Mesendoderm (in vitro differentiated cells): ENCODE data around the gene SDR42E2.
A peak's percentile ranks its signal among the peaks of the same experiment; 100 is the strongest.

Experiments used
- DNase-seq: peaks from one replicate; pipeline ENCODE4 v3.0.0; 2013
- H2AK5ac ChIP-seq: 2 replicates; pipeline ENCODE4 v1.6.1; 2013; ENCODE audit warnings: low read length, inconsistent platforms
- H2BK120ac ChIP-seq: 2 replicates; pipeline ENCODE4 v1.6.1; 2013; ENCODE audit warnings: low read depth, mild to moderate bottlenecking, low read length, moderate library complexity, mixed read lengths
- H2BK15ac ChIP-seq: replicated peaks from 2 replicates; pipeline ENCODE4 v1.6.1; 2013; ENCODE audit warnings: low read depth, mild to moderate bottlenecking, moderate library complexity
- H2BK5ac ChIP-seq: 2 replicates; pipeline ENCODE4 v1.6.1; 2013; ENCODE audit warnings: low read length, inconsistent platforms
- H3K18ac ChIP-seq: 2 replicates; pipeline ENCODE4 v1.6.1; 2013; ENCODE audit warnings: mild to moderate bottlenecking, low read length, mixed read lengths
- H3K23ac ChIP-seq: one replicate; pipeline ENCODE4 v1.6.1; 2013; ENCODE audit warnings: low read length
- H3K27ac ChIP-seq: 2 replicates; pipeline ENCODE4 v1.5.1; 2013; ENCODE audit warnings: low read depth, mild to moderate bottlenecking, inconsistent platforms, low read length, moderate library complexity
- H3K27me3 ChIP-seq: 2 replicates; pipeline ENCODE4 v1.6.1; 2013; ENCODE audit warnings: low read length, control low read depth, mild to moderate bottlenecking, inconsistent platforms; ENCODE audit not compliant: insufficient read depth, poor library complexity
- H3K36me3 ChIP-seq: 2 replicates; pipeline ENCODE4 v1.6.1; 2013; ENCODE audit warnings: low read length, inconsistent platforms; ENCODE audit not compliant: control insufficient read depth, insufficient read depth
- H3K4ac ChIP-seq: one replicate; pipeline ENCODE4 v1.6.1; 2013; ENCODE audit warnings: low read depth, mild to moderate bottlenecking, low read length, moderate library complexity
- H3K4me1 ChIP-seq: 2 replicates; pipeline ENCODE4 v1.6.1; 2013; ENCODE audit warnings: low read depth, low read length, inconsistent platforms; ENCODE audit not compliant: control insufficient read depth
- H3K4me2 ChIP-seq: 2 replicates; pipeline ENCODE4 v1.6.1; 2013; ENCODE audit warnings: low read length
- H3K4me3 ChIP-seq: 2 replicates; pipeline ENCODE4 v1.5.1; 2013; ENCODE audit warnings: mild to moderate bottlenecking, low read length
- H3K56ac ChIP-seq: one replicate; pipeline ENCODE4 v1.6.1; 2013; ENCODE audit warnings: low read length
- H3K79me1 ChIP-seq: 2 replicates; pipeline ENCODE4 v1.6.1; 2013; ENCODE audit warnings: low read length, inconsistent platforms
- H3K79me2 ChIP-seq: 2 replicates; pipeline ENCODE4 v1.6.1; 2013; ENCODE audit warnings: mild to moderate bottlenecking, low read length; ENCODE audit not compliant: control insufficient read depth, insufficient read depth
- H3K9ac ChIP-seq: 2 replicates; pipeline ENCODE4 v1.6.1; 2013; ENCODE audit warnings: low read length, inconsistent platforms
- H4K5ac ChIP-seq: one replicate; pipeline ENCODE4 v1.6.1; 2013; ENCODE audit warnings: low read length
- H4K8ac ChIP-seq: one replicate; pipeline ENCODE4 v1.6.1; 2013; ENCODE audit warnings: low read depth, mild to moderate bottlenecking, control low read depth, low read length, moderate library complexity
- WGBS: extraction: QIAGEN DNeasy Blood & Tissue Kit; methylation state at CpG from one replicate; pipeline ENCODE4 v1.1.7; 2013; ENCODE audit warnings: low lambda C conversion rate, missing lambda C conversion rate; ENCODE audit not compliant: insufficient coverage; ENCODE audit errors: extremely low coverage; 5-methylcytosine and 5-hydroxymethylcytosine counted together

Gene SDR42E2

DNA sequence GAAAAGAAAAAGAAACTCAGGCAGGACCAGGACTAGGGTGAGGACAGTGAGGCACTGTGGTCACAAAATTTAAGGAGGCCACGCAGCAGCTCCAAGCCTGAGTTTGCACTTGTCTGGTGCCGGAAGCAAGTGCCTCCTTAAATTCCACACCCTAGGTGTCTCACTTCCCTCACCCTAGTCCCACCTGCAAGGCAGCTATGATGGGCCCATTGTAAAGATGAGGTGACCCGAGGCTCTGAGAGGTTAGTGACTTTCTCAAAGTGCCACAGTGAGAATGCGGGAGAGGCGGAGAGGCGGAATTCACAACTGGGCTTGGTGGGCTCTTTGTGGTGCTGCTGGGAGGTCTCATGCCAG lies 22.3 kb downstream of the SDR42E2 start:
- Histone ChIP-seq H2BK15ac (no peak overlapping the region), H3K4ac (no peak overlapping the region), H3K79me2 (no peaks in the 10 kb centered on the region), H2AK5ac (no peak overlapping the region), H3K56ac (no peak overlapping the region), H3K4me2 (no peak overlapping the region), H3K4me1 (no peaks in the 10 kb centered on the region), H2BK5ac (no peak overlapping the region), H3K36me3 (no peaks in the 10 kb centered on the region), H2BK120ac (no peak overlapping the region), H3K27ac (no peak overlapping the region), H3K4me3 (no peak overlapping the region), H3K27me3 (no peaks in the 10 kb centered on the region), H4K5ac (no peak overlapping the region), H3K79me1 (no peaks in the 10 kb centered on the region), H4K8ac (no peak overlapping the region), H3K18ac (no peak overlapping the region), H3K9ac (no peak overlapping the region), H3K23ac (no peak overlapping the region)
- no CpG with 5 or more reads among the region's 6 CpGs for WGBS
- DNase-seq = no peak

DNA sequence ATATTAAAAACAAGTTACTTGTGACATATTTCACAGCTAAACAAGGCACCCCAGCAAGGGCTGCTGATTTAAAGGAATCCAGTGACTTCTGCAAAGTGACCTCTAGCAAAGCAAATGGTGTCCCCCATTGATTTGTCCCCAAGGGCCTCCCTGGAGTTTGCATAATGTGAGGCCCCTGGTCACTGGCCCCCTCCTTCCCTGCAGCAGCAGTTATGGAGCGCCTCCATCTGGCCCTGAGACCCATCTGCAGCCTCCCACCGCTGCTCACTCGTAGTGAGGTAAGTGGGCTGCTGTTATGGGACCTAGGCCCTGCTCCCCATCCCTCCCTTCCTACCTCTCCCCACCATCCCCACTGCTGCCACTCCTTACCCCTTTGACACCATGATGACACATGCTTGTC lies 24.2 kb downstream of the SDR42E2 start:
- no peak overlapping the region for H2BK15ac ChIP-seq
- H3K4me2 ChIP-seq = no peak overlapping the region
- H3K27me3 ChIP-seq = no peaks in the 10 kb centered on the region
- no peaks in the 10 kb centered on the region for H3K79me1 ChIP-seq
- H3K23ac ChIP-seq = no peak overlapping the region
- no peak overlapping the region for H2AK5ac ChIP-seq
- H3K18ac ChIP-seq = no peak overlapping the region
- no peak overlapping the region for H4K8ac ChIP-seq
- no peak overlapping the region for H3K27ac ChIP-seq
- no peak overlapping the region for H4K5ac ChIP-seq
- H2BK5ac ChIP-seq = no peak overlapping the region
- no CpG with 5 or more reads among the region's 3 CpGs for WGBS
- H3K36me3 ChIP-seq = no peaks in the 10 kb centered on the region
- H3K9ac ChIP-seq = no peak overlapping the region
- H2BK120ac ChIP-seq = no peak overlapping the region
- no peaks in the 10 kb centered on the region for H3K4me1 ChIP-seq
- DNase-seq = peak; percentile 69
- H3K79me2 ChIP-seq = no peaks in the 10 kb centered on the region
- no peak overlapping the region for H3K56ac ChIP-seq
- H3K4ac ChIP-seq = no peak overlapping the region
- H3K4me3 ChIP-seq = no peak overlapping the region

DNA sequence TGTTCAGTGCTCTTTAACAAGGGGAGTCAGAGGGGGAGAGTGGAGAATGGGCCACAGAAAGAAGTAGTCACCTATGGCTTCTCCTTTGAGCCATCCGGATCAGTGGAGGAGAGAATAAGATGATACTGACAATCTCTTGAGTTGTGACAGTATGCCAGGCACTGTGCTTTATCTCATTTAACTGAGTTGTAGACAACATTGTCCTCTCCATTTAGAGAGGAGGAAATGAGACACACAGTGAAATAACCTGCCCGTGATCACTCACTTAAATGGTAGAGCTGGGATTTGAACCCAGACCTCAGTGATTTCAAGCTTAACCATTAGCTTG lies 25.9 kb downstream of the SDR42E2 start:
- no peak overlapping the region for H4K8ac ChIP-seq
- DNase-seq = no peak
- peak overlapping the region; percentile 27 for H3K56ac ChIP-seq
- H3K27ac ChIP-seq = no peak overlapping the region
- peak overlapping the region; percentile 6 for H3K9ac ChIP-seq
- H2AK5ac ChIP-seq = no peak overlapping the region
- no peaks in the 10 kb centered on the region for H3K79me2 ChIP-seq
- H3K36me3 ChIP-seq = no peaks in the 10 kb centered on the region
- no peaks in the 10 kb centered on the region for H3K4me1 ChIP-seq
- no peaks in the 10 kb centered on the region for H3K79me1 ChIP-seq
- no peak overlapping the region for H4K5ac ChIP-seq
- no peak overlapping the region for H3K23ac ChIP-seq
- H2BK120ac ChIP-seq = no peak overlapping the region
- H3K4ac ChIP-seq = no peak overlapping the region
- no peak overlapping the region for H3K4me2 ChIP-seq
- H3K18ac ChIP-seq = no peak overlapping the region
- H2BK15ac ChIP-seq = no peak overlapping the region
- H3K27me3 ChIP-seq = no peaks in the 10 kb centered on the region
- no CpG with 5 or more reads among the region's 2 CpGs for WGBS
- no peak overlapping the region for H2BK5ac ChIP-seq
- H3K4me3 ChIP-seq = no peak overlapping the region

DNA sequence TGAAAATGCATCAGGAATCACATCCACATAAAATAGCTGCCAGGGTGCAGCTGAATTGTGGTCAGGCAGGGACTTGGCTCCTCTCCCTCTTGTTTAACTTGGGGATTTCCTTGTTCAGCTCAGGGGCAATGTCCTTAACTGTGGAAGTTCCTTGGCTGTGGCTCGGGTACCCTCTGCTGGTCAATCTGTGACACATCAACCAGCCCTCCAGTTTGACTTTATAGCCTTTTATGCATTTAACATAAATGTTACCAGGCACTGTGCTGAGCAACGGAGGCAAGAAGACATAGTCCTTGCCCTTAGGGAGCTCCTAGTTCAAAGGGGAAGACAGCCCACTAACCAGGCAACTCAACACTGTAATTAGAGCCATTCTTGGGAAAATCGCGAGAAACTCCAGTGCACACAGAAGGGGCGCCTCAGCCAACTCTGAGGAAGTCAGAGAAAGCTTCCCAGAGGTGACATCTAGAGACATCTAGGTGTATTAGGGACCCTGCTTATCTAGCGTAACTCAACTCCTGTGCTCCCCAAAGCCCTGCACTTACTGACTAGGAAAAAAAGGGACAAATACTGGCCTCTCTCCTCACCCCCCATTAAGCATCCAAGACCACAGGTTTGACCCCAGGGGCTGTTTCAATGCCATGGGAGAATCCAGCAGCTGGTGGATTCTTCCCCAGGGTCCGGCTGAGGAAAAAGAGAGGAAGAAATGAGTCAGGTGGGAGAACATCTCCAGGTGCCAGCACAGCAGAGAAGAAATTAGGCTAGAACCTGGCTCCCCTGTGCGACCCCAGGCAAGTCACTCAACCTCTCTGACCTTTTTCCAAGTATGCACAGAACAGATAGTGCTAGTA lies 26.5 kb downstream of the SDR42E2 start:
- Histone ChIP-seq H3K4me1 (no peaks in the 10 kb centered on the region), H2BK120ac (no peak overlapping the region), H3K4ac (no peak overlapping the region), H2AK5ac (no peak overlapping the region), H2BK5ac (no peak overlapping the region), H3K79me2 (no peaks in the 10 kb centered on the region), H3K18ac (no peak overlapping the region), H2BK15ac (no peak overlapping the region), H3K9ac (no peak overlapping the region), H4K8ac (no peak overlapping the region), H4K5ac (no peak overlapping the region), H3K27me3 (no peaks in the 10 kb centered on the region), H3K56ac (no peak overlapping the region), H3K23ac (no peak overlapping the region), H3K4me3 (no peak overlapping the region), H3K4me2 (no peak overlapping the region), H3K36me3 (no peaks in the 10 kb centered on the region), H3K27ac (no peak overlapping the region), H3K79me1 (no peaks in the 10 kb centered on the region)
- WGBS = no CpG with 5 or more reads among the region's 8 CpGs
- DNase-seq = peak; percentile 83

DNA sequence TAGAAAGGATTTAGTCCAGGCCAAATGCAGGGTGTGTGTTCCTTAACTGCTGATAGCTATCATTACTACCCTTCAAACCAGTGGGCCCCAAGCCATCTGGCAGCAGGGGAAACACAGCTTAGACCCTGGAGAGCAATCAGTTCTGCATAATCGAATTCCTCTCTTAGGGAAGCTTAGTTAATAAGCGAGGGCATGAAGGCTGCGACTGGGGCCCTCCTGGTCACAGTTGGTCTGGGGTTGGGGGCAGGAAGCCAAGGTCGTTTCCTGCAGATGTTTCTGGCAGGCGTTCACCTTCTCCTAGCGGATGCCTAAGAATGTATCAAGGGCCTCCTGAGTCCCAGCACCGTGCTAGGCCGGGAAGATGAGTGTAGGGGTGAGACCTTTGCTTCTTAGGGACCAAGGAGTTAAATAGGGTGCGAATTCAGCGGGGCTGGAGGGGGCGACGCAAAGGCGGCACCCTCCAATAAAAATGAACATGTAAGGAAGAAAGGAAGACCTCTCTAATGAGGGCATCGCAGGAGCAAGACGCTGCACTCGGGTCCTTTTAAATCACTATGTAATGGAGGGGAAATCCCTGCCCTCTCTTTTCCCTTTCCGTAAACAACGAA lies 27.3 kb downstream of the SDR42E2 start:
- no peak overlapping the region for H3K23ac ChIP-seq
- no peak overlapping the region for H2BK5ac ChIP-seq
- H3K79me1 ChIP-seq = no peaks in the 10 kb centered on the region
- no peak overlapping the region for H3K27ac ChIP-seq
- peak overlapping the region; percentile 70 for H3K9ac ChIP-seq
- H3K36me3 ChIP-seq = no peaks in the 10 kb centered on the region
- H3K56ac ChIP-seq = peak overlapping the region; percentile 88
- H3K79me2 ChIP-seq = no peaks in the 10 kb centered on the region
- no peak overlapping the region for H2BK120ac ChIP-seq
- H2AK5ac ChIP-seq = no peak overlapping the region
- peak overlapping the region; percentile 96 for H3K4me2 ChIP-seq
- H3K27me3 ChIP-seq = no peaks in the 10 kb centered on the region
- H3K4me3 ChIP-seq = peak overlapping the region; percentile 58
- no peaks in the 10 kb centered on the region for H3K4me1 ChIP-seq
- no peak overlapping the region for H2BK15ac ChIP-seq
- no peak overlapping the region for H4K8ac ChIP-seq
- DNase-seq = no peak
- no peak overlapping the region for H3K4ac ChIP-seq
- no peak overlapping the region for H3K18ac ChIP-seq
- no peak overlapping the region for H4K5ac ChIP-seq
- no CpG with 5 or more reads among the region's 18 CpGs for WGBS
